ENCODE data around the gene MARCHF10. TPM values are rescaled to one million over a fixed set of nuclear protein-coding genes. Genes with fewer than 3 reads are reported as not detected.

Gene MARCHF10
- total RNA-seq, 1 experiment from 2014 or later: not detected

DNA sequence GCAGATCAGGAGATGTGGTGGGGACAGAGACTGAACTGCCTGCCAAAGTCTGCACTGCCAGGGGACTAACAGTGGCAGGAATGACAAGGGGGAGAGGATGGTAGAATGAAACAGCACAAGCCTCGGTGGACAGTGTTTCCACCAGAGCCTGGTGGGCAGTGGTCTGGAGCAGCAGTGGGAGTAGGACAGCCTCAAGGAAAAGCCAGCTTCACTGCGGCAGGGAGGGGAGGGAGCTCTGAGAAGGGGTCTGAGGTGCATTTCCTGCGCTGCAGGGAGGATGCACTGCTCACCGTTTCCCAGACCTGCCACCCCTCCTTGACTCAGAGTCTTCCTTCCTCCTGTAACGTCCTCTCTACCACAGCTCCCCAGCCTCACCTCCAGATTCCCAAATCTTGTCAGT is 33.8 kb downstream of the MARCHF10 start:
- no peak for DNase-seq (ENCODE audit: low read depth, low spot score)
- no peak for ATAC-seq
- Histone ChIP-seq H3K4me3 (replicated peaks in 1 of 2; ENCODE audit: low read depth in 1 of 2, low read length in 2 of 2) (no peak overlapping the region), H3K79me2 (ENCODE audit: insufficient read depth, low read length) (no peaks in the 10 kb centered on the region), H3K27me3 (ENCODE audit: insufficient read depth, low read length) (no peaks in the 10 kb centered on the region), H3K4me2 (ENCODE audit: low read length) (no peak overlapping the region), H4K20me1 (ENCODE audit: insufficient read depth) (no peaks in the 10 kb centered on the region), H3K4me1 (ENCODE audit: control insufficient read depth in 1 of 2, insufficient read depth in 2 of 2, low read length in 2 of 2) (peaks cover 8 to 12% of the 10 kb centered on the region in 2 experiments), H3K27ac (ENCODE audit: low read depth, low read length) (no peak overlapping the region), H3K9me3 (ENCODE audit: control insufficient read depth in 1 of 2, insufficient read depth in 1 of 2, low read depth in 1 of 2, low read length in 2 of 2) (no peaks in the 10 kb centered on the region), H3K9me2 (ENCODE audit: insufficient read depth) (no peaks in the 10 kb centered on the region), H3K9ac (ENCODE audit: low read length) (no peak overlapping the region), H2AFZ (ENCODE audit: low read depth, low read length, poor library complexity, severe bottlenecking) (no peak overlapping the region), H3K36me3 (ENCODE audit: control insufficient read depth in 1 of 2, insufficient read depth in 2 of 2, low read length in 2 of 2) (no peaks in the 10 kb centered on the region)
- RAD21 ChIA-PET (ENCODE audit: low non-redundant PET in 1 of 2, low total read pairs in 2 of 2, uncharacterized antibody in 2 of 2, unreplicated experiment in 2 of 2): no interaction called here
- TF ChIP-seq, protein P1, sequence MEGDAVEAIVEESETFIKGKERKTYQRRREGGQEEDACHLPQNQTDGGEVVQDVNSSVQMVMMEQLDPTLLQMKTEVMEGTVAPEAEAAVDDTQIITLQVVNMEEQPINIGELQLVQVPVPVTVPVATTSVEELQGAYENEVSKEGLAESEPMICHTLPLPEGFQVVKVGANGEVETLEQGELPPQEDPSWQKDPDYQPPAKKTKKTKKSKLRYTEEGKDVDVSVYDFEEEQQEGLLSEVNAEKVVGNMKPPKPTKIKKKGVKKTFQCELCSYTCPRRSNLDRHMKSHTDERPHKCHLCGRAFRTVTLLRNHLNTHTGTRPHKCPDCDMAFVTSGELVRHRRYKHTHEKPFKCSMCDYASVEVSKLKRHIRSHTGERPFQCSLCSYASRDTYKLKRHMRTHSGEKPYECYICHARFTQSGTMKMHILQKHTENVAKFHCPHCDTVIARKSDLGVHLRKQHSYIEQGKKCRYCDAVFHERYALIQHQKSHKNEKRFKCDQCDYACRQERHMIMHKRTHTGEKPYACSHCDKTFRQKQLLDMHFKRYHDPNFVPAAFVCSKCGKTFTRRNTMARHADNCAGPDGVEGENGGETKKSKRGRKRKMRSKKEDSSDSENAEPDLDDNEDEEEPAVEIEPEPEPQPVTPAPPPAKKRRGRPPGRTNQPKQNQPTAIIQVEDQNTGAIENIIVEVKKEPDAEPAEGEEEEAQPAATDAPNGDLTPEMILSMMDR (IDR thresholded peaks at IDR 0.05 in 2 of 3, conservative IDR thresholded peaks at IDR 0.05 in 1 of 3; ENCODE audit: borderline replicate concordance in 1 of 3, insufficient read depth in 1 of 3, low read depth in 2 of 3, low read length in 2 of 3): no peak
- TF ChIP-seq ZFX (IDR thresholded peaks at IDR 0.05) (no peak), CEBPB (IDR thresholded peaks at IDR 0.05; ENCODE audit: low read depth) (no peak), SIN3A (IDR thresholded peaks at IDR 0.05; ENCODE audit: low read depth) (no peak), TCF7L2 (IDR thresholded peaks at IDR 0.05; ENCODE audit: borderline replicate concordance, extremely low read depth, insufficient read depth, insufficient read length) (no peak), SRF (IDR thresholded peaks at IDR 0.05; ENCODE audit: low read depth) (no peak), JUND (IDR thresholded peaks at IDR 0.05) (no peak), FOSL1 (IDR thresholded peaks at IDR 0.05; ENCODE audit: low read depth) (no peak), RAD21 (IDR thresholded peaks at IDR 0.05; ENCODE audit: low read depth) (no peak), ELF1 (IDR thresholded peaks at IDR 0.05; ENCODE audit: borderline replicate concordance, low read depth) (no peak), SP1 (IDR thresholded peaks at IDR 0.05; ENCODE audit: low read depth) (no peak), EGR1 (IDR thresholded peaks at IDR 0.05; ENCODE audit: low read depth) (no peak), YY1 (IDR thresholded peaks at IDR 0.05; ENCODE audit: extremely low read depth, insufficient replicate concordance, low read depth, low read length) (no peak), POLR2AphosphoS5 (IDR thresholded peaks at IDR 0.05; ENCODE audit: low read depth, low read length) (no peak), ZNF274 (IDR thresholded peaks at IDR 0.05; ENCODE audit: low read depth, low read length) (no peak)
- TF ChIP-seq, protein P2, sequence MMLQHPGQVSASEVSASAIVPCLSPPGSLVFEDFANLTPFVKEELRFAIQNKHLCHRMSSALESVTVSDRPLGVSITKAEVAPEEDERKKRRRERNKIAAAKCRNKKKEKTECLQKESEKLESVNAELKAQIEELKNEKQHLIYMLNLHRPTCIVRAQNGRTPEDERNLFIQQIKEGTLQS (IDR thresholded peaks at IDR 0.05): no peak
- TF ChIP-seq, protein P3, sequence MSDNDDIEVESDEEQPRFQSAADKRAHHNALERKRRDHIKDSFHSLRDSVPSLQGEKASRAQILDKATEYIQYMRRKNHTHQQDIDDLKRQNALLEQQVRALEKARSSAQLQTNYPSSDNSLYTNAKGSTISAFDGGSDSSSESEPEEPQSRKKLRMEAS (IDR thresholded peaks at IDR 0.05): no peak
- CTCF ChIA-PET: no interaction called here
- no TSS peak for BruUV-seq (replicated peaks)
- POLR2A ChIA-PET: no interaction called here
- intact Hi-C loops (cut with micrococcal nuclease): no loop called here
